Stimulated activated CD8-positive, alpha-beta memory T cell treated with anti-CD3 and anti-CD28 coated beads, Interleukin-15, amount 100 ng/mL, for 24 hours (primary cell): ENCODE measurements around the gene DOCK1.
"Not testable (repeated sequence)": the region's sequence is repeated elsewhere in the genome, so short reads cannot be mapped to it uniquely, and the experiment has no call there.

ENCODE experiments used
- DNase-seq: peaks from one replicate; pipeline ENCODE4 v3.0.0-alpha.2; 2020; ENCODE audit warnings: low read depth

Gene DOCK1

DNA sequence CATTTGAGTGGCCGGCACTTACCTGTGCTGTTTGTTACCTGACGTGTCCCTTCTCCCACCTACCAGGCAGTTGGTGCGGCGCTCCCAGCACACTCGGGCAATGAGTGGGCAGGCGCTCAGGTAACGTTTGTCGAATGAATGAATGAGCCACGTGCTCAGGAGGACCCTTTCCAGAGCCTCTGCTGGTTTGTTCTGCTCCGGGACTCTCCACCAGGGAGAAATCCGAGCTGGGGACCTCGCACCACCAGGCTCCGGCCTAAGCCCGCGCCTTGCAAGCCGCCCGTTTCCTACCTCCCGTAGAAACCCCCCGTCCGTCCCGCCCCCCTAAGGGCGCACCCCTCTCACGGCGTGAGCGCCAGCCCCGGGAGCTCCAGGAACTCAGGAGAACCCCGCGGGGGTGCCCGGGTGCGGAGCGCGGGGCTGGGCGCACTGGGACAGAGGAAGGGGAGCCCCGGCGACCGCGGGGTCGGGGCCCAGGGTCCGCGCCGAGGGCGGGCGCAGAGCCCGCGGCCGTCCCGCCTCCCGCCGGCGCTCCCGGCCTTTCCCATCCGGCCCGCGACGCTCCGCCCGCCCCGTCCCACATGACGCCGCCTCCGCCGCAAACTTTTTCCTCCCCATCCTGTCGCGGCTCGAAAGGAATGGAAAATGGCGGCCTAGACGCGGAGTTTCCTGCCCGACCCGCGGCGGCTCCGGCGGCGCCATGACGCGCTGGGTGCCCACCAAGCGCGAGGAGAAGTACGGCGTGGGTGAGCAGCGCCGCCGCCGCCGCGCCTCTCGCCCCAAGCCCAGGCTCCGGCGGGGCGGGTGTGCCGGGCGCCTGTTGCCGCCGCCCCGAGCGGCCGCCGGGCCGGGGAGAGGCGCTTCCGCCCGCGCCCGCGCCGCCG lies at the start of gene DOCK1:
Gene DOCK1 (plus strand): TSS at position 611 of the 884 bp plus-strand sequence. CDS start 90 bp downstream, at position 701.
- no peak for DNase-seq

DNA sequence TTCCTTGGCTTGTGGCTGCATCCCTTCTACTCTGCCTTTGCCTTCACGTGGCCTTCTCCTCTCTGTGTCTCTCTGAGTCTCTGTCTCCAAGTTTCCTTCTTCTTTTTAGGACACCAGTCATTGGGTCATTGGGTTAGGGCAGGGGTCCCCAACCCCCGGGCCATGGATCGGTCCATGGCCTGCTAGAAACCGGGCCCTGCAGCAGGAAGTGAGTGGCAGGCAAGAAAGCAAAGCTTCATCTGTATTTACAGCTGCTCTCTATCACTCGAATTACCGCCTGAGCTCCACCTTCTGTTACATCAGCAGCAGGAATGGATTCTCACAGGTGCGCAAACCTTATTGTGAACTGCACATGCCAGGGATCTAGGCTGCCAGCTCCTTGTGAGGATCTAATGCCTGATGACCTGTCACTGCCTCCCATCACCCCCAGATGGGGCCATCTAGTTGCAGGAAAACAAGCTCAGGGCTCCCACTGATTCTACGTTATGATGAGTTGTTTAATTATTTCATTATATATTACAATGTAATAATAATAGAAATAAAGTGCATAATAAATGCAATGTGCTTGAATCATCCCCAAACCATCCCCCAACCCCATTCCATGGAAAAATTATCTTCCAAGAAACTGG lies 47.9 kb upstream of the DOCK1 start:
- no peak for DNase-seq

DNA sequence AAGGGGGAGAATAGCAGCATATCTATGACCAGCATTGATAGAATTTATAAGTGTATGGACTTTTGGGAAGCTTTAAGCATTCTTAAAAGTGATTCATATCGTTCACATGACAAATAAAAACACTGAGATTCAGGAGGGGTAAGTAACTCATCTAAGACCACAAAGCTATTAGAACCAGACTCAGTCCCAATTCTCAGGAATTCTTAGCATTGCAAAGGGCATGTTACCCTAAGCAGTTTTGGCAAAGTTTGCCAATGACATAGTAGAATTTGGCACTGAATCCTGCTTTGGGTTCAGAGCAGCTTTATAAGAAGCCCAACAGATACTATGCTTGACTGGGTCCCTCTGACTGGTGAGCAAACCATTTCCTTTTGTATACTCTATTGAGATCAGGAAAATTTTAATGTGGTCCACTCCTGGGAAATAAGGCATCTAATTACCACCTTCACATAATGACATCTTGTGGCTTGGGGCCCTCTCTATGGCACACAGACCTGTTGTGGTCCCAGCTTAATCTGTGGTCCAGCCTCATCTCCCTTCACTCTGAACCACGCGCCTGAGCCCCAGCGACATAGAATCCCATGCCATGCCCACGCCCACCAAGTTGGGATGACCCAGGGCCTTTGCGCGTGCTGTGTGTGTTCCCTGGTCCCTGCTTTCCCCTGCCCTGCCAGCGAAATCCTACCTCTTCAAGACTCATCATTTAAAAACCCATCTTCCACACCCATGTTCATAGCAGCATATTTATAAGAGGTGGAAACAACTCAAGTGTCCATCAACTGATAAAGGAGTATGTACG lies 37.5 kb upstream of the DOCK1 start:
- no peak for DNase-seq

DNA sequence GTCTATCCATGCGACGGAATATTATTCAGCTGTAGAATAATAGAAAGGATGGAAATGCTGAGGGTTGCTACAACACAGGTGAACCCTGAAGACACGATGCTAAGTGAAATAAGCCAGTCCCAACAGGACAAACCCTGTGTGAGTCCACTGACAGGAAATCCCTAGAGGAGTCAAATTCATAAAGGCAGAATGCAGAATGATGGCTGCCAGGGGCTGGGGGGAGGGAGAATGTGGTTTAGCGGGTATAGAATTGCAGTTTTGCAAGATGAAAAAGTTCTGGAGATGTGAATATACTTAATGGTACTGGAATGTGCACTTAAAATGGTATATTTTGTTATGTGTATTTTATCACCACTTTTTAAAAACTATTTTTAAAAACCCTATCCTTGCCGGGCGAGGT lies 36.9 kb upstream of the DOCK1 start:
- DNase-seq = no peak

DNA sequence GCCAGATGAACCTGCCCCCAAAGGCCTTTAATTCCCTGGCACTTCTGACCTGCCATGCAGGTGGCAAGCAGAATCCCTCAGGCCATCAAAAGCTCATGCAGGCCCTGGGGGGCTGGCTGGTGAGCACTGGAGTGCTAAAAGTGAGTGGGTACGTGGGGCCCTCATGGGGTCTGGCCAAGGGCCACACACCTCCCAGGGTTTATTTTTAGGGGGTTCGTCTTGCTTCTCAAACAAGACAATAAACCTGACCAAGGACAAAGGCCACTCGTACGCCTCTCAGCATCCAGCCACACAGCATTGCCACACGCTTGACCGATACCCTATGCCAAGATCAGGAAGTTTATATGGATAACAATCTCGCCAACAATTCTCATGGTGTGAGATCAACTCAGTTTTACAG lies 33.1 kb upstream of the DOCK1 start:
- DNase-seq = no peak

DNA sequence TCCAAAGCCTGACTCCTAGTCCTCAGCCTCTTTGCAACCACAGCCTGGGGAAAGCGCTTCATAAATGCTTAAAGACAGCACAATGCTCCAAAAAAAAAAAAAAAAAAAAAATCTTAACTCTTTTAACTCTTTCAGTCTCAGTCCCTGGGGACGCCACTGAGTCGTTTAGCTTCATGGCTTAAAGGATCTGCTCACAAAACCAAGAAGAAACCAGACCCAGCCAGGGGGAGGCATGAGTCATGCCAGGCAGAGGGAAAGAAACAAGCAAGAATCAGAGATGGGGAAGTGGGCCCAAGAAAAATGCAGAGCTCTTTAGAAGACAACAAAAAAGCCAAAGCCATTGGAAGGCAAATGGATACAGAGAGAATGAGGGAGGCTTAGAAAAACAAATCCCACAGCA lies 32.5 kb upstream of the DOCK1 start:
- no peak for DNase-seq

DNA sequence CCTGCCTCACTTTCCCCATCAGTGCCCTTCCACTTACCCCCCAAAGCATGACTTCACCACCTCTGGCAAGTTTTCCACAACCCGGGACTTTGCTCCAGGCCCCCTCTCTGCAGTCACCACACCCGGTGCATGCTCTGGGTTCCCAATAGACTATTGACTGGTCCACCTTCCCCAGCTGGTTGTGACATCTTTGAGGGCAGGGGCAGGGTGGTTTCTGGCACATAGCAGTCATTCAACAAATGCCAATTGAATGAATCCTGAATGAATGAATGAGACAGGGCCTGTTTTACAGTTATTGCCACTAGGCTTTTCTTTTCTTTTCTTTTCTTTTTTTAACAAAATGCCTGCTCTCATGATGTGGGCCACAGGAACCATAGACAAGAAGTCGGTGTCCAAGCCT lies 28.8 kb upstream of the DOCK1 start:
- DNase-seq = no peak

DNA sequence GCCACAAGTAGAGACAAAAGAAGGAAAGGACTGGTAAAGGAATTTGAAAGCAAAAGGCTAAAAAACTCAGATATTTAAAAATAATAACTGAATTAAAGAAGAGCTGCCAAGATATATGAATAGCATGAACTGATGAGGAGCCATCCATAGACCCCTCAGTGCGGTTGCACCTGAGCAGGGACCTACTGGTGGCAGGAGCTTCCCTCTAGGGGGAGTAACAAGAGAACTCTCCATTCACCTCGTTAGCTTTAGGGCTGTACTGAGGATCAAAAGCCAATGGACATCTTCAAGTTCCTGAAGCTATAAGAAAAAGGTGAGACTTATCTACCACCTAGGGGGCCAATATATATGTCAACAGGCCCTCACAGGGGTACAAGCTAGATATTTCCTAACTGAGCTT lies 27.8 kb upstream of the DOCK1 start:
- no peak for DNase-seq

DNA sequence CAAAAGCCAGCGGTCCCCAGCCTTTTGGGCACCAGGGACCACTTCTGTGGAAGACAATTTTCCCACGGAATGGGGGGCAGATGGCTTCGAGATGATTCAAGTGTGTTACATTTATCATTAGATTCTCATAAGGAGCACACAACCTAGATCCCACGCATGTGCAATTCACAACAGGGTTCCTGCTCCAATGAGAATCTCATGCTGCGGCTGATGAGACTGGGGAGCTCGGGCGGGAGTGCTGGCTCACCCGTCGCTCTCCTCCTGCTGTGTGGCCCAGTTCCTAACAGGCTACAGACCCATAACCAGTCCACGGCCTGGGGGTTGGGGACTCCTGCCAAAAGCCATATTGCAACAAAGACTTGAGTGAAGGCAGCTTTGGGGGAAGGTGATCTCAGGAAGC lies 26.6 kb upstream of the DOCK1 start:
- DNase-seq = no peak

DNA sequence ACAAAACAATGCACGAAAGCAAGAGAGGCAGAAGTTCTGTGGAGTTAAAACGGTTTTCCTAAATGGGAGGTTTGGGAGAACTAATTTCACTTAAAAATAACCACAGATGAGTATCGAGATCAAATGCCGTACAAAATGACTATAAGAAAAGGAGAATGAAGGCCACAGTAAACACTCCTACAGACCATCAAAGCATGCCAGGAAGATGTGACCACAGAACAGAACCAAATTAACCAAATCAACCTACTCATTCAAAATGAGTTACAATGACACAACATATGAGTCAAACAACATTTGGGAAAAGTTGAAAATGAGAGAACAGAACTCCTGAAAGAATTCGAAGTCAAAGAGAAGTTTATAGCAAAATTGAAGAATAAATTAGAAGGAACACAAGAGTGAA lies 24.3 kb upstream of the DOCK1 start:
- no peak for DNase-seq

DNA sequence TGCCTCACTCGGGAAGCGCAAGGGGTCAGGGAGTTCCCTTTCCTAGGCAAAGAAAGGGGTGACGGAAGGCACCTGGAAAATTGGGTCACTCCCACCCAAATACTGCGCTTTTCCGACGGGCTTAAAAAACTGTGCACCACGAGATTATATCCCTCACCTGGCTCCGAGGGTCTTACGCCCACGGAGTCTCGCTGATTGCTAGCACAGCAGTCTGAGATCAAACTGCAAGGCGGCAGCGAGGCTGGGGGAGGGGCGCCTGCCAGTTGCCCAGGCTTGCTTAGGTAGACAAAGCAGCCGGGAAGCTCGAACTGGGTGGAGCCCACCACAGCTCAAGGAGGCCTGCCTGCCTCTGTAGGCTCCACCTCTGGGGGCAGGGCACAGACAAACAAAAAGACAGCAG lies 23.2 kb upstream of the DOCK1 start:
- DNase-seq = not testable (repeated sequence)

DNA sequence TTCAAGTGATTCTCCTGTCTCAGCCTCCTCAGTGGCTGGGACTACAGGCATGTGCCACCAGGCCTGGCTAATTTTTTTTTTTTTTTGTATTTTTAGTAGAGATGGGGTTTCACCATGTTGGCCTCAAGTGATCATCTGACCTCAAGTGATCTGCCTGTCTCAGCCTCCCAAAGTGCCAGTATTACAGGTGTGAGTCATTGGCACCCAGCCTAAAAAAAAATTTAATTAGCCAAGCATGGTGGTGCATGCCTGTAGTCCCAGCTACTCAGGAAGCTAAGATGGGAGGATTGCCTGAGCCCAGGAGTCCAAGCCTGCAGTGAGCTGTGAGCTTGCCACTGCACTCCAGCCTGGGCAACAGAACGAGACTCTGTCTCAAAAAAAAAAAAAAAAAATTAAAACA lies 16.8 kb upstream of the DOCK1 start:
- not testable (repeated sequence) for DNase-seq

DNA sequence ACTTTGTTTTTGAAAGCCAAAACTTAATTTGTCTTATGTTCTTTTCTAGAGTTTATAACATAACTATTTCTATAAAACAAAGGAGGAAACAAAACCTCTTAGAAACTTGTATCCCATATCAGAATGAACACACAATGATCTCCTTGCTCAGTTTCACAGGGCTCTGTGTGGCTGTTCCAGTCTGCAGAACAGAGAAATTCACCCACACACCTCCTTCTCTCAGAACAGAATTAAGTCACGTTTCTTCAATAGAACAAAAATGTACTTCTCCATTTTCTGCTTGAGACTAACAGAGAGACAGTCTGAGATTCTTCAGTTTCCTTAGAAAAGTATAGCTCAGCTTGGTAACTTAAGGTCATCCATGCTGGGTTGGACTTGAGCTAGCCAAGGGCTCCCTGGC lies 15.8 kb upstream of the DOCK1 start:
- DNase-seq = no peak

DNA sequence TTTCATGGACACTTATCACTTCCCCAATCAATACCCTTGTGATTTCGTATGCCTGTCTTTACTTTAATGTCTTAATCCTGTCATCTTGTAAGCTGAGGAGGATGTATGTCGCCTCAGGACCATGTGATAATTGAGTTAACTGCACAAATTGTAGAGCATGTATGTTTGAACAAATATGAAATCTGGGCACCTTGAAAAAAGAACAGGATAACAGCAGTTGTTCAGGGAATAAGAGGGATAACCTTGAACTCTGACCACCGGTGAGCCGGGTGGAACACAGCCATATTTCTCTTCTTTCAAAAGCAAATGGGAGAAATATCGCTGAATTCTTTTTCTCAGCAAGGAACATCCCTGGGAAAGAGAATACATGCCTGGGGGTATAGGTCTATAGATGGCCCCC lies 14.4 kb upstream of the DOCK1 start:
- not testable (repeated sequence) for DNase-seq

DNA sequence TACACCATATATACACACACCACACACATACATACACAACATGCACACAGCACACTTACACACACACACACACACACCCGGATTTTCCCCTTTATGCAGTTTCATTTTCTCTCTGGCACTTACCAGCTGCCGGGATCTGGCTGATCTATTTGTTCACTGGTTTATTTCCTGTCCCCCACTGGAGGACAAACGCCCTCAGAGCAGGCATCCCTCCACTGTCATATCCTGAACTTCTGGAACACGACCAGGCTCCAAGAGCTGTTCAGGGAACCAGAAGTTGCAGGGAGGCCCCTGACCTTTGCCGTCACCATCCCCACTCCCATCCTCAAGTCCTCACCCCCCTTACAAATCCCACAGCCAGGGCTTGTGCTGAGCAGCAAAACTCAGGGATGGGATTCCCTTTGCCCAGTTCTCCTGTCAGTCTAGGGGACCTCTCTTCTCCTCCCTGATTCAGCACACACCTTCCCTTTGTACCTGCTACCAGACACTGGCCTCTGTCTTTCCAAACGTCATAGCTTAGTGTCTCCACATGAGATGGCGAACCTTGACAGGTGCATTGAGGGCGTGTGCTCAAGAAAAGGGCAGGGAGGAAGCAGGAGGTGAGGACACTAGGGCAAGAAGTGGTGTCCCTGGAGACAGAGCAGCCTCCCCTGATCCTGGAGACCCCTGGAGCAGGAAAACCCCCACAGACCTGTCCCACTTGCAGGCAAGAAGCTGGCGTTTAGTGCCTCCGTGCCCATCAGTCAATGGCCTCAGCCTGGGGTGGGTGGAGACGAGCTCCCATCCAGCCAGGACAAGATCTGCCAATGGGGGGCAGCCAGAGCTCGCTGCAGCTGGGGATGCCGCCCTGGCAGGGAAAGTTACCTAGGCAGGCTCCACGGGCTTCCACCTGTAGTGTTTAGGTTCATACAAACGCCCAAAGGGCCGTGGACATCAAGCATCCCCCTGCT lies 12.7 kb upstream of the DOCK1 start:
- no peak for DNase-seq

DNA sequence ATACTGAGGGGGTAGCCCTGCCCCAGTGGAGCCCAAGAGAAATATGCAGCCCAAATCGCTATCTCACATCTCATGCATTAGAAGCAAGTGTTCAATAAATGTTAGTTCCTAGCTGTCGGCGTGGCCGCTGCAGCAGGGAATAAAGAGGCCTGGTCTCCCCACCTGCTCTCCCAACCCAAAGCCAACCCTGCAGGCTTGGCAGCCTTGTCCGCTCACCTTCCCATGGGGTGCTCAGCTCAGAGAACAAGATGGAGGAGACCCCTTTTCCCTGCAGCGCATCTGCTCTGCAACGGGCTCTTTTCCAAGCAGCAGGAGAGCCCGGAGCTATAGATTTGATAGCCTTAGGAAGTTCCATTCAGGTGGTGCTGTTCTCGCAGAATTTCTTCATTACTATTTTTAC lies 12.0 kb upstream of the DOCK1 start:
- DNase-seq = no peak

DNA sequence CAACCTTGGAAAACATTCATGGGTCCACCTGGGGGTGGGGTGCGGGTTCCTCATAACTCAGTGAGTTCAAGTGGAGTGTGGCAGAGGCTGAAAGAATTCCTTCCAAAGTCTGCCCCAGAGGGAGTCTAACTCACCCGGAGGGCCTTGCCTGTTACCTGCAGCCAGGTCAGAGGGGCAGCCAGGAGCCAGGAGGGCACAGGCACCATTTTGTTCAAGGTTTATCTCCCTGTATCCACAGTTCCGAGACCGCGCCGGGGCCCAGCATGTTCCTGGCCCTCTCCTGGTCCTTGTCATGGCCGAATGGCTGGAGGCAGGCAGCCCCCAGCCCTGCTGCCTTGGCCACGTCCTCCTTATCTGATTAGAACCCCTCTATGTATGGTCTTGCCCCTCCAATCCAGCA lies 11.4 kb upstream of the DOCK1 start:
- no peak for DNase-seq

DNA sequence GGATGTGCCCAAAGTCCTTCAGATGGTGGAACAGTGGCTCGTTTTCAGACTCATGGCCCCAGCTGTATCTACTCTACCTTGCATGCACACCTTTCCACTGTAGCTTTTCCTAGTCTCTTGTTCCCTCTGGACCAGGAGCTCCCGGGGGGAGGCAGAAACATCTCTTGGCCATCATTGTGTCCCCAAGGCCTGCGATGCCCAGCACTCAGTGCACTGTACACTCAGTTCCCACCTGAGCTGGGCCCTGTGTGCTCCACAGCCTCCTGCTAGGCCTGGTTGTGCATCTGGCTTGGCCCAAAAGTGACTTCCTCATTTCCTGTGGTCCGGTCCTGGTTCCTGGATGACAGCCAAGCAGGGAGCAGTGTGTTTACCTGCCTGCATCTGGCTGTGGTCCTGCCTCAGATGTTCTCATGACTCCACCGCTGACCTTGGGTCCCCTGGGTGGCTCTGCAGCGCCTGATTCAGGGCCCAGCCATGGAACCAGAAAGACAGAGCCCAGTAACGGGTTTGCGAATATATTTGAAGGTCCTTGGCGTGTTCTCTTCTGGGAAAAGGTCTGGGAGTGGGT lies 9.9 kb upstream of the DOCK1 start:
- no peak for DNase-seq

DNA sequence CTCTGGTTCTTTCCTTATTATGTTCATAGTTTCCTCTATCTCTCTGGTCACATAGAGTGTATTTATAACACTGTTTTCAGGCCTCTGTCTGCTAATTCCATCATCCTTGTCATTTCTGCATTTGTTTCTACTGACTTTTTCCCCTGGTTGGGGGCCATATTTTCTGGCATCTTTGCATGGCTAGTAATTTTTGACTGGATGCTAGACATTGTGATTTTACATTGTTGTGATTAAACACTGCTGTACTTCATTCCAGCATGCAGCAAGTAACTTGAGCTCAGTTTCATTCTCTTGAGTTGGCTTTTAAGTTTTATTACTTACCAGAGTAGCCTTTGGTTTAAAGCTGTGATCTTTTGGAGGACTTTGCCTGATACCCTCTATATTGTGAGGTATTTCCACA lies 6.8 kb upstream of the DOCK1 start:
- no peak for DNase-seq

DNA sequence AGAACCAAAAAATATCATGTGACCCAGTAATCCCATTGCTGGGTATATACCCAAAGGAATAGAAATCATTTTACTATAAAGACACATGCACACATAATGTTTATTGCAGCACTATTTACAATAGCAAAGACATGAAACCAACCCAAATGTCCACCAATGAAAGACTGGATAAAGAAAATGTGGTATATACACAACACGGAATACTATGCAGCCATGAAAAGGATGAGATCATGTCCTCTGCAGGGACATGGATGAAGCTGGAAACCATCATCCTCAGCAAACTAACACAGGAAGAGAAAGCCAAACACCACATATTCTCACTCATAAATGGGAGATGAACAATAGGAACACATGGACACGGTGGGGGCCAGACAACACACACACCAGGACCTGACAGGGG lies 5.7 kb upstream of the DOCK1 start:
- not testable (repeated sequence) for DNase-seq

DNA sequence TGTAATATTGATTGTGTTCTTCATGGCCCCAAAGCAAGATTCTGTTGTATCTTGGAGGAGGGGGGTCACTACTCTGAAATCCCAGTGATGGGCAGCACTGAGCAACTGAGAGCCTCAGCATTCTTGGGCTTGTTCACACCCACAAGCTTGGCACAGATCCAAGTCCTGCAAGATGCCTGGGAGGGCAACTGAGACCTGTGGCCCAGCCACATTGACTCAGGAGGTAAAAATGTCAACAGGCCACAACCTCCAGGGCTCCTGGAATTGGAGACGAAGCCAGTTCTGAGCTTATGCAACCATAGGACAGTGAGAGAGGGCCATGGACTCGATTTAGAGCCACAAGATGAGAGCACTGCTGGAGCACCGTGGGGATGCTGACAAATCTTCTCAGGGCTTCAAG lies 3.1 kb upstream of the DOCK1 start:
- no peak for DNase-seq
